Lower leg skin (tissue), 4 donors: ENCODE data around the gene PIK3IP1. TPM values are rescaled to one million over a fixed set of nuclear protein-coding genes. Genes with fewer than 3 reads are reported as not detected.
"Not testable (repeated sequence)": the region's sequence is repeated elsewhere in the genome, so short reads cannot be mapped to it uniquely, and the experiment has no call there.

Experiments used
- DNase-seq, 2 donors: peaks; one replicate each; pipeline ENCODE4 v3.0.0-alpha.2; 2019; ENCODE audit warnings: low spot score in 2 of 2
- H3K4me3 ChIP-seq: fragments of 200-600 bp; sonication (generic); 2 replicates; pipeline ENCODE4 v1.5.1; 2017; ENCODE audit warnings: mild to moderate bottlenecking, low read depth; ENCODE audit not compliant: poor library complexity, severe bottlenecking
- CTCF ChIP-seq, 3 donors: fragments of 450-650 bp; IDR thresholded peaks; one replicate each; pipeline ENCODE4 v1.5.1; 2016; ENCODE audit warnings: antibody characterized with exemption in 3 of 3, mild to moderate bottlenecking in 3 of 3, moderate library complexity in 2 of 3
- POLR2A ChIP-seq, 2 donors: fragments of 450-650 bp; IDR thresholded peaks; one replicate each; pipeline ENCODE4 v1.6.1; 2016 to 2017; ENCODE audit warnings: antibody characterized with exemption in 2 of 2, mild to moderate bottlenecking in 1 of 2, moderate library complexity in 1 of 2
- WGBS, 2 donors: methylation state at CpG; one replicate each; pipeline ENCODE4 v1.1.5; 2018; 5-methylcytosine and 5-hydroxymethylcytosine counted together
- intact Hi-C: fragments of 100-400 bp; cut with DNase I; formaldehyde crosslinking; loops from one replicate; pipeline ENCODE4 v1.15.0; 2023; ENCODE audit warnings: low total_unique reads
- total RNA-seq, 4 donors: library from RNA; depleted of rRNA; stranded (reverse); fragments of >200 nt; gene quantifications; one replicate each; pipeline ENCODE4 v1.1.0, GENCODE V29; 2016

The PIK3IP1 gene
- total RNA-seq, 4 donors from 2014 or later = 84.8 to 162 (median 120) TPM

GRCh38 chr22:31323578-31324550 is 31.6 kb upstream of the PIK3IP1 start:
- TF ChIP-seq POLR2A (IDR thresholded peaks at IDR 0.05) = no peak
- no peak for TF ChIP-seq CTCF (IDR thresholded peaks at IDR 0.05)
- peak in 1 of 2 donors; percentile 53 for DNase-seq
- intact Hi-C loops = no loop called here
- H3K4me3 ChIP-seq = no peak overlapping the region
- WGBS, 2 donors = 73 to 76% methylated on average over 8 of the region's 8 CpGs

GRCh38 chr22:31321421-31321820 is 29.1 kb upstream of the PIK3IP1 start:
- TF ChIP-seq CTCF (IDR thresholded peaks at IDR 0.05) = no peak
- no peak for TF ChIP-seq POLR2A (IDR thresholded peaks at IDR 0.05)
- intact Hi-C loops = no loop called here
- H3K4me3 ChIP-seq = no peak overlapping the region
- no peak for DNase-seq
- WGBS, 2 donors = 82 to 93% methylated on average over 4 of the region's 4 CpGs

- not testable (repeated sequence) for H3K4me3 ChIP-seq, DNase-seq
- intact Hi-C loops = loop anchor here (10.0 kb wide), 1 partner anchor 889 kb away; the partner anchor contains the start of gene MTFP1
- WGBS, 2 donors = 91 to 93% methylated on average over 1 of the region's 1 CpG
Measured at GRCh38 chr22:31314220-31314619, 21.9 kb upstream of the PIK3IP1 start.

- TF ChIP-seq CTCF (IDR thresholded peaks at IDR 0.05) (peak in 1 of 3 donors; percentile 74), POLR2A (IDR thresholded peaks at IDR 0.05) (no peak)
- DNase-seq = peak; percentile 81 to 91
- no peak overlapping the region for H3K4me3 ChIP-seq
- intact Hi-C loops = loop anchor here (10.0 kb wide), 1 partner anchor 889 kb away; the partner anchor contains the start of gene MTFP1
- WGBS, 2 donors = 13 to 21% methylated on average over 6 of the region's 6 CpGs
Measured at GRCh38 chr22:31313366-31314147, 21.3 kb upstream of the PIK3IP1 start.

- TF ChIP-seq CTCF (IDR thresholded peaks at IDR 0.05) (no peak), POLR2A (IDR thresholded peaks at IDR 0.05) (no peak)
Measured at GRCh38 chr22:31308181-31308580, 15.9 kb upstream of the PIK3IP1 start.

GRCh38 chr22:31305194-31305593 is 12.9 kb upstream of the PIK3IP1 start:
- TF ChIP-seq POLR2A (IDR thresholded peaks at IDR 0.05) (no peak), CTCF (IDR thresholded peaks at IDR 0.05) (no peak)
- DNase-seq = no peak
- 57 to 65% methylated on average over 3 of the region's 3 CpGs for WGBS, 2 donors
- intact Hi-C loops = no loop called here
- no peak overlapping the region for H3K4me3 ChIP-seq

More at GRCh38 chr22:31308181-31308580, 15.9 kb upstream of the PIK3IP1 start:
- DNase-seq = peak in 1 of 2 donors; percentile 4
- intact Hi-C loops = no loop called here
- no peak overlapping the region for H3K4me3 ChIP-seq
